Fibroblast of lung (primary cell): Measurements from ENCODE around the gene RPS27A.

ENCODE experiments used
- EZH2 ChIP-seq: IDR thresholded peaks from 2 replicates; pipeline ENCODE4 v1.5.1; 2012; ENCODE audit warnings: low read length, control low read depth, mild to moderate bottlenecking; ENCODE audit errors: missing control alignments
- TF ChIP-seq, protein P1 (sequence below), 2 donors: IDR thresholded peaks in 1 of 2; conservative IDR thresholded peaks in 1 of 2; 1 replicate in 1 of 2; 2 replicates in 1 of 2; pipeline ENCODE4 v1.5.1; 2011 to 2012; ENCODE audit warnings: low read length in 2 of 2, control low read depth in 1 of 2, inconsistent platforms in 1 of 2, low read depth in 1 of 2, mild to moderate bottlenecking in 1 of 2

DNA sequence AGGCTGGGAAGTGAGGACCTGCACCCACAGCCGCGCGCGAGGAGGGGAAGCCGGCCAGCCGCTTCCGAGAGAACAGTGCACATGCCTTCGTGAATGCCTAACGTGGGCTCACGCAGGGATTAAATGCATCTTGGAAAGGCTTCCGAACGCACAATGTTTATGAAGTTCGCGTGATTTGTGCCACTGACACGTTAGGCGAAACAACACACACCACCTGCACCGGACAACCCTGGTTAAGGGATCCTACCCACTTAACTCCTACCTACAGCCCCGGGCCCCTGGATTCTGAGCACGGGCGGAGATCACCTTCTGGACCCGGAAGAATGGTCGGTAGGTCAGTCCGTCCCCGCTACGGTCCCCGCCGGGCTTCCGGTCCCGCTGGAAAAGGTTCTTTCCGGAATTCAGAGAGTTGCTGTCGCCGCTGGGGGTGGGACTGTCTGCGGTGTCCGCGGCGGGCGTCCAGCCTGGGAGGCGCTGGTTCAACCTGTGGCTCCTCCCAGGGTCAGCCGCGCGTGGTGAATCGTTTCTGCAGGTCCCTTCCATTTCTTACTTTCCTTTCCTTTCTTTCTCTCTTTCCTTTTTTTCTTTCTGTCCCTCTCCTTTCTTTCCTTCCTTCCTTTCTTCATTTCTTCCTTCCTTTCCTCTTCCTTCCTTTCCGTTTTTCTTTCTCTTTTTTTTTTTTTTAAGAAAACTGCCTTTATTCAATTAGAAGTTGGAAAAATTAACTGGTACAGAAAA lies 36.6 kb downstream of the RPS27A start, which contains the start of gene MTIF2:
- TF ChIP-seq, protein P1, sequence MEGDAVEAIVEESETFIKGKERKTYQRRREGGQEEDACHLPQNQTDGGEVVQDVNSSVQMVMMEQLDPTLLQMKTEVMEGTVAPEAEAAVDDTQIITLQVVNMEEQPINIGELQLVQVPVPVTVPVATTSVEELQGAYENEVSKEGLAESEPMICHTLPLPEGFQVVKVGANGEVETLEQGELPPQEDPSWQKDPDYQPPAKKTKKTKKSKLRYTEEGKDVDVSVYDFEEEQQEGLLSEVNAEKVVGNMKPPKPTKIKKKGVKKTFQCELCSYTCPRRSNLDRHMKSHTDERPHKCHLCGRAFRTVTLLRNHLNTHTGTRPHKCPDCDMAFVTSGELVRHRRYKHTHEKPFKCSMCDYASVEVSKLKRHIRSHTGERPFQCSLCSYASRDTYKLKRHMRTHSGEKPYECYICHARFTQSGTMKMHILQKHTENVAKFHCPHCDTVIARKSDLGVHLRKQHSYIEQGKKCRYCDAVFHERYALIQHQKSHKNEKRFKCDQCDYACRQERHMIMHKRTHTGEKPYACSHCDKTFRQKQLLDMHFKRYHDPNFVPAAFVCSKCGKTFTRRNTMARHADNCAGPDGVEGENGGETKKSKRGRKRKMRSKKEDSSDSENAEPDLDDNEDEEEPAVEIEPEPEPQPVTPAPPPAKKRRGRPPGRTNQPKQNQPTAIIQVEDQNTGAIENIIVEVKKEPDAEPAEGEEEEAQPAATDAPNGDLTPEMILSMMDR (conservative IDR thresholded peaks at IDR 0.05 in 1 of 2, IDR thresholded peaks at IDR 0.05 in 1 of 2; ENCODE audit: low read depth in 1 of 2, low read length in 2 of 2), result no peak
- TF ChIP-seq EZH2, result no peak
